BLaER1 (cell line): Measurements from ENCODE around the gene SUMO2.

Experiments used
- H3K27ac ChIP-seq: shearing (Covaris generic); formaldehyde crosslinking; 2 replicates; pipeline ENCODE4 v1.8.1; 2022
- H3K27me3 ChIP-seq: shearing (Covaris generic); formaldehyde crosslinking; 2 replicates; pipeline ENCODE4 v1.8.1; 2022
- H3K36me3 ChIP-seq: shearing (Covaris generic); formaldehyde crosslinking; 2 replicates; pipeline ENCODE4 v1.8.1; 2022
- H3K4me1 ChIP-seq: shearing (Covaris generic); formaldehyde crosslinking; 2 replicates; pipeline ENCODE4 v1.8.1; 2022
- H3K4me2 ChIP-seq: shearing (Covaris generic); formaldehyde crosslinking; 2 replicates; pipeline ENCODE4 v1.8.1; 2022
- H3K4me3 ChIP-seq: shearing (Covaris generic); formaldehyde crosslinking; 2 replicates; pipeline ENCODE4 v1.8.1; 2022
- H3K9ac ChIP-seq: shearing (Covaris generic); formaldehyde crosslinking; 2 replicates; pipeline ENCODE4 v1.8.1; 2022
- H3K9me3 ChIP-seq: shearing (Covaris generic); formaldehyde crosslinking; 2 replicates; pipeline ENCODE4 v1.8.1; 2022
- H4K20me1 ChIP-seq: shearing (Covaris generic); formaldehyde crosslinking; 2 replicates; pipeline ENCODE4 v1.8.1; 2022
- Cebpa-rat ChIP-seq: shearing (Covaris generic); IDR thresholded peaks from 2 replicates; pipeline ENCODE4 v1.8.1; 2022

SUMO2 gene

DNA sequence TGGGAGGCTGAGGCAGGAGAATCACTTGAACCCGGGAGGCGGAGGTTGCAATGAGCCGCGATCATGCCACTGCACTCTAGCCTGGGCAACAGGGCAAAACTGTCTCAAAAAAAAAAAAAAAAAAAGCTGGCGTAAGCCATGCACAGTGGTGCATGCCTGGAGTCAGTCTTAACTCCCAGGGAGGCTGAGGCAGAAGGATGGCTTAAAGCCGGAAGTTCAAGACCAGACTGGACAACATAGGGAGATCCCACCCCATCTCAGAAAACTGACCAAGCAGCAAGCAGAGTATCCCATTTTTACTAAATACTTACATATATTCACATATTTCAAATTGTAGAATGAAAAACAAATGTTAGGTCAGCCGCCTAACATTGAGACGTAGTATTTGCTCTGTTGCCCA lies 55.8 kb downstream of the SUMO2 start:
- H3K27me3 ChIP-seq: no peaks in the 10 kb centered on the region
- peaks cover 30% of the 10 kb centered on the region for H3K36me3 ChIP-seq
- no peak overlapping the region for H3K9ac ChIP-seq
- no peaks in the 10 kb centered on the region for H3K9me3 ChIP-seq
- no peak for TF ChIP-seq Cebpa-rat
- H3K4me1 ChIP-seq: peaks cover 57% of the 10 kb centered on the region
- H4K20me1 ChIP-seq: peaks cover 54% of the 10 kb centered on the region
- H3K4me3 ChIP-seq: no peak overlapping the region
- no peak overlapping the region for H3K27ac ChIP-seq
- no peak overlapping the region for H3K4me2 ChIP-seq

GRCh38 chr17:75125984-75126383 lies 56.8 kb downstream of the SUMO2 start:
- no peak overlapping the region for H3K27ac ChIP-seq
- no peak overlapping the region for H3K4me3 ChIP-seq
- peaks cover 35% of the 10 kb centered on the region for H3K36me3 ChIP-seq
- no peak for TF ChIP-seq Cebpa-rat
- 0 out of 2 replicates have a peak overlapping the region, but pooled peaks have one; percentile 7 for H3K4me2 ChIP-seq
- no peaks in the 10 kb centered on the region for H3K9me3 ChIP-seq
- no peaks in the 10 kb centered on the region for H3K27me3 ChIP-seq
- H4K20me1 ChIP-seq: peaks cover 60% of the 10 kb centered on the region
- H3K4me1 ChIP-seq: peaks cover 53% of the 10 kb centered on the region
- no peak overlapping the region for H3K9ac ChIP-seq

DNA sequence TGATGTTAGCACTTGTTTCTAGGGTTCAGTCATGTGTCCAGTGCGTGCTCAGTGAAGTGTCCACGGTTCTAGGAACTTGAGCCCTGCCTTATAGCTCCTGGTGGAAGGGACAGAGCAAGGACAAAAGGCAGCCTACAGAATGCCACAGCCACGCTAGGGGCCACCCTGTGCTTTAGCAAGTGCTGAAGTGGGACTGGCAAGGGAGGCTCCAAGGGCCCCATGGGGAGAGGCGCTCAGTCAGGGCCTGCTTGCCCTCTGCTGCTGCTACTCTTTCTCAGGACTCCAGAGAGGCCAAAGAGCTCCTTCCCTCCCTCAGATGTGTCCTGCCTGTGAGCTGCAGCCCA lies 58.0 kb downstream of the SUMO2 start:
- H3K4me3 ChIP-seq: no peak overlapping the region
- TF ChIP-seq Cebpa-rat: no peak
- H3K9me3 ChIP-seq: no peaks in the 10 kb centered on the region
- peaks cover 34% of the 10 kb centered on the region for H3K36me3 ChIP-seq
- peak overlapping the region; percentile 73 for H3K4me2 ChIP-seq
- H3K27me3 ChIP-seq: no peaks in the 10 kb centered on the region
- 0 out of 2 replicates have a peak overlapping the region, but pooled peaks have one; percentile 55 for H3K27ac ChIP-seq
- H4K20me1 ChIP-seq: peaks cover 51% of the 10 kb centered on the region
- no peak overlapping the region for H3K9ac ChIP-seq
- peaks cover 43% of the 10 kb centered on the region for H3K4me1 ChIP-seq

DNA sequence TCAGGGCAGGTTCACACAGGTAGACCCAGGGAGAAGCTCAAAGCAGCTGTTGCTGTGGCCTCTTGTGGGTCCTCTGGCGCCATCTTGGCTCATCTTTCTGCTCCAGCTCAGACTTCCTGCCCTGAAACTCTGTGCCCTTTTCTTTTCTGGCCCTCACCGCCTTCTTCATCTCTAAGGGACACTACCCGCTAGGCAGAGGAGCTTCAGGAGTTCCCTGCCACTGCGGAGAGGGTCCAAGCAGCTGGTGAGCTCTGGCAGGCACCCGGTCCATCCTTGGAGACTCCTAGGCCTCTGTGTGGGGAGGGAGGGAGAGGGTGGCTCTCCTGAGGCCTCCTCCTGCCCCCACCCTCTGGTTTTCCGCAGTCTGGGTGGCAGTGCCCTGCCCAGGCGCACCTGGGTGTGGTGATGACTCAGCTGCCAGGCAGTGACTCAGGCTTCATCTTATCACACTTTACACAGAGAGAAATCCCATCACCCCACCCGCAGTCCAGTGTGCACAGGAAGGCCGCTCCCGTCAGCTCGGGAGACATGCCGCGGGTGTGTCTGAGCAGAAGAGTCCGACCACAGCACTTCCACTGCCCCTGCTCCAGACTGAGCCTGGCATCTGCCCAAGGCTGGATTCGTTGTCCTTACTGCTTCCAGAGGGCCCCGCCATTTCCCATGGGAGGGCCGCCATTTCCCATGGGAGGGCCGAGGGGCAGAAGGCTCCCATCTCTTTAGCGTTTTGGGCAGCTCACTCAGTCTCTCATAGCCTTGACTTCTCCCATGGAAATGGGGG lies 58.5 kb downstream of the SUMO2 start:
- H3K9me3 ChIP-seq: no peaks in the 10 kb centered on the region
- no peak overlapping the region for H3K9ac ChIP-seq
- H3K4me3 ChIP-seq: no peak overlapping the region
- H3K4me1 ChIP-seq: peaks cover 39% of the 10 kb centered on the region
- H4K20me1 ChIP-seq: peaks cover 46% of the 10 kb centered on the region; the same call in 1 of the 2 replicates
- H3K27ac ChIP-seq: peak overlapping the region; percentile 55; the same call in 1 of the 2 replicates
- H3K4me2 ChIP-seq: peak overlapping the region; percentile 73
- peaks cover 33% of the 10 kb centered on the region for H3K36me3 ChIP-seq
- no peaks in the 10 kb centered on the region for H3K27me3 ChIP-seq
- no peak for TF ChIP-seq Cebpa-rat

GRCh38 chr17:75118307-75118706 lies 64.5 kb downstream of the SUMO2 start:
- Histone ChIP-seq H3K4me3 (no peak overlapping the region), H3K27ac (no peak overlapping the region), H3K36me3 (peaks cover 33% of the 10 kb centered on the region), H3K9ac (no peak overlapping the region), H3K4me1 (peaks cover 52% of the 10 kb centered on the region), H4K20me1 (peaks cover 50% of the 10 kb centered on the region), H3K27me3 (no peaks in the 10 kb centered on the region), H3K9me3 (no peaks in the 10 kb centered on the region), H3K4me2 (peak overlapping the region; percentile 96; the same call in 1 of the 2 replicates)
- TF ChIP-seq Cebpa-rat: no peak

DNA sequence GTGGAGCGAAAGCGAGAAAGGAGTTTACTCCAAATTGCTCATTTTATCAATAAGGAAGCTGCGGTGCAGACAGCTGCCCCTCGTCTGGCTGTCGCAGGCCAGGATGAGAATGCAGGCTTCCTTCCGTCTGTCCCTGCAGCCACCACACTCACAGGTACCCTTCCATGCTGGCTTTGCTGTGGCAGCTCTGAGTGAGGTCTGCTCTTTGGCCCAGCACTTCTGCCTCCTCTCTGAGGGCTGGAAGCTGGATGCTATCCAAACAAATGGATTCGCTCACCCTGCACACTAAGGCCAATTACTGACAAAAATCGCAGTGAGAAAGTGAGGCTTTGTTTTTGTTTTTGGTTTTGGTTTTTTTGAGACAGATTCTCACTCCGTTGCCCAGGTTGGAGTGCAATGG lies 66.0 kb downstream of the SUMO2 start:
- Histone ChIP-seq H3K4me1 (peaks cover 56% of the 10 kb centered on the region), H3K4me3 (no peak overlapping the region)

More for the DNA sequence above, 66.0 kb downstream of the SUMO2 start:
- Histone ChIP-seq H4K20me1 (peaks cover 54% of the 10 kb centered on the region), H3K9ac (peak overlapping the region; percentile 25; the same call in 1 of the 2 replicates), H3K27me3 (no peaks in the 10 kb centered on the region), H3K36me3 (peaks cover 33% of the 10 kb centered on the region), H3K4me2 (peak overlapping the region; percentile 96), H3K27ac (no peak overlapping the region), H3K9me3 (no peaks in the 10 kb centered on the region)
- TF ChIP-seq Cebpa-rat: no peak
